ENCODE measurements around the gene MANBA. TPM values are rescaled to one million over a fixed set of nuclear protein-coding genes. Genes with fewer than 3 reads are reported as not detected.

MANBA gene
- total RNA-seq, 1 donor from 2014 or later, result 38.3 TPM

DNA sequence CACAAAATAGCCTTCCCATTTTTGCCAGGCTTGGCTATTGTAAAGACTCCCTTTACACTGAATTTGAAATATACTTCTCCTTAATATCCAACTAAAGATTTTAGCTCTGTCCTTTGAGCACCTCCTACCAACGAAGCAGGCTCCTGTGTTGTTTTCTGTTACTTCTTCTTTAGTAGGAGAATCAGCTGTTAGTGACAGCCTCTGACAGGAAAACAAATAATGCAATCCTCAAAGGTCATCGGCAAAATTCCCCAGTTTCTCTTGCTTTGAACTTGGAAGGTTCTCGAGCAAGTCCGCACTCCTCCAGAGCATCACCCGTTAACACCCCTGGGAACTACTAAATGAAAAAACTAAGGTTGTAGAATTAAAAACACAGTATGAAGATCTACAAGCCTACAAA, 66.9 kb downstream of the MANBA start:
- Histone ChIP-seq H3K9ac (ENCODE audit: low read length) (no peak overlapping the region), H3K4me3 (ENCODE audit: insufficient read depth, low read depth, low read length) (no peak overlapping the region), H3K27me3 (ENCODE audit: insufficient read depth, low read length) (no peaks in the 10 kb centered on the region), H4K20me1 (ENCODE audit: insufficient read depth, low read length) (no peaks in the 10 kb centered on the region), H3K9me3 (ENCODE audit: insufficient read depth, low read depth, low read length) (no peaks in the 10 kb centered on the region), H3K4me2 (ENCODE audit: low read length) (no peak overlapping the region), H2AFZ (ENCODE audit: low read depth, low read length) (no peak overlapping the region), H3K4me1 (ENCODE audit: insufficient read depth, low read length) (no peaks in the 10 kb centered on the region), H3K27ac (ENCODE audit: low read depth, low read length) (no peak overlapping the region), H3K36me3 (ENCODE audit: insufficient read depth, low read length) (no peaks in the 10 kb centered on the region), H3K79me2 (ENCODE audit: insufficient read depth, low read length) (no peaks in the 10 kb centered on the region)
- no peak for DNase-seq (ENCODE audit: low read depth)
- Mint-ChIP-seq H3K4me3 (ENCODE audit: unreplicated experiment) (no peak overlapping the region), H3K27me3 (ENCODE audit: low read depth, unreplicated experiment) (no peaks in the 10 kb centered on the region), H3K4me1 (ENCODE audit: low read depth, unreplicated experiment) (peaks cover 10% of the 10 kb centered on the region), H3K9me3 (ENCODE audit: unreplicated experiment) (no peaks in the 10 kb centered on the region), H3K27ac (ENCODE audit: unreplicated experiment) (no peak overlapping the region), H3K36me3 (ENCODE audit: low read depth, unreplicated experiment) (peaks cover 3% of the 10 kb centered on the region)
- TF ChIP-seq EZH2 (IDR thresholded peaks at IDR 0.05; ENCODE audit: insufficient read depth, low read length), result no peak
- no peak for FAIRE-seq

DNA sequence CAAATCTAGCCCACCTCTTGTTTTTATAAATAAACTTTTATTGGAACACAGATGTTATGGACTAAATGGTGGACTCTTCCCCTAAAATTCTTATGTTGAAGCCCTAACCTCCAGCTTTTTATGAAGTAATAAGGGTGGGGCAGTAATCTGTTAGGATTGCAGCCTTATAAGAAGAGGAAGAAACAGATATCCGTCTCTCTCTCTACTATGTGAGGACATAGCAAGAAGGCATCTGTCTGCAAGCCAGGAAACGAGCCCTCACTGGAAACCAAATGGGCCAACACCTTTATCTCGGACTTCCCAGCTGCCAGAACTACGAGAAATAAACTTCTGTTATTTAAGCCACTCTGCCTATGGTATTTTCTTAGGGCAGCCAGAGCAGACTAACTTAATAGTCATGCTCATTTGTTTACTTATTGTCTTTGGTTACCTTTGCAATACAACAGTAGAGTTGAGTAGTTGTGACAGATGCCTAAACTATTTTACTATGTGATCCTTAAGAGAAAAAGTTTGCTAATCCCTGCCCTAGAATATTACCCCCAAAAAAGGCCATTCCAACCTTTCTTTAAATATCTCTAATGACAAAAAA, 67.4 kb downstream of the MANBA start:
- no peak for TF ChIP-seq EZH2 (IDR thresholded peaks at IDR 0.05; ENCODE audit: insufficient read depth, low read length)
- TF ChIP-seq, protein P1, sequence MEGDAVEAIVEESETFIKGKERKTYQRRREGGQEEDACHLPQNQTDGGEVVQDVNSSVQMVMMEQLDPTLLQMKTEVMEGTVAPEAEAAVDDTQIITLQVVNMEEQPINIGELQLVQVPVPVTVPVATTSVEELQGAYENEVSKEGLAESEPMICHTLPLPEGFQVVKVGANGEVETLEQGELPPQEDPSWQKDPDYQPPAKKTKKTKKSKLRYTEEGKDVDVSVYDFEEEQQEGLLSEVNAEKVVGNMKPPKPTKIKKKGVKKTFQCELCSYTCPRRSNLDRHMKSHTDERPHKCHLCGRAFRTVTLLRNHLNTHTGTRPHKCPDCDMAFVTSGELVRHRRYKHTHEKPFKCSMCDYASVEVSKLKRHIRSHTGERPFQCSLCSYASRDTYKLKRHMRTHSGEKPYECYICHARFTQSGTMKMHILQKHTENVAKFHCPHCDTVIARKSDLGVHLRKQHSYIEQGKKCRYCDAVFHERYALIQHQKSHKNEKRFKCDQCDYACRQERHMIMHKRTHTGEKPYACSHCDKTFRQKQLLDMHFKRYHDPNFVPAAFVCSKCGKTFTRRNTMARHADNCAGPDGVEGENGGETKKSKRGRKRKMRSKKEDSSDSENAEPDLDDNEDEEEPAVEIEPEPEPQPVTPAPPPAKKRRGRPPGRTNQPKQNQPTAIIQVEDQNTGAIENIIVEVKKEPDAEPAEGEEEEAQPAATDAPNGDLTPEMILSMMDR (IDR thresholded peaks at IDR 0.05; ENCODE audit: insufficient read depth, low read depth, low read length), result no peak
- peaks cover 10% of the 10 kb centered on the region for H3K4me1 Mint-ChIP-seq (ENCODE audit: low read depth, unreplicated experiment)
- Histone ChIP-seq H3K9ac (ENCODE audit: low read length) (no peak overlapping the region), H3K79me2 (ENCODE audit: insufficient read depth, low read length) (no peaks in the 10 kb centered on the region), H2AFZ (ENCODE audit: low read depth, low read length) (no peak overlapping the region), H3K27ac (ENCODE audit: low read depth, low read length) (no peak overlapping the region), H3K36me3 (ENCODE audit: insufficient read depth, low read length) (no peaks in the 10 kb centered on the region), H3K4me3 (ENCODE audit: insufficient read depth, low read depth, low read length) (no peak overlapping the region), H3K4me2 (ENCODE audit: low read length) (no peak overlapping the region), H4K20me1 (ENCODE audit: insufficient read depth, low read length) (no peaks in the 10 kb centered on the region), H3K4me1 (ENCODE audit: insufficient read depth, low read length) (peaks cover under 1% of the 10 kb centered on the region), H3K9me3 (ENCODE audit: insufficient read depth, low read depth, low read length) (no peaks in the 10 kb centered on the region), H3K27me3 (ENCODE audit: insufficient read depth, low read length) (no peaks in the 10 kb centered on the region)
- FAIRE-seq (peak; percentile 43), DNase-seq (ENCODE audit: low read depth) (no peak)
- no peaks in the 10 kb centered on the region for H3K27me3 Mint-ChIP-seq (ENCODE audit: low read depth, unreplicated experiment)
- H3K4me3 Mint-ChIP-seq (ENCODE audit: unreplicated experiment), result no peak overlapping the region
- H3K27ac Mint-ChIP-seq (ENCODE audit: unreplicated experiment), result no peak overlapping the region
- peaks cover 3% of the 10 kb centered on the region for H3K36me3 Mint-ChIP-seq (ENCODE audit: low read depth, unreplicated experiment)
- H3K9me3 Mint-ChIP-seq (ENCODE audit: unreplicated experiment), result no peaks in the 10 kb centered on the region

DNA sequence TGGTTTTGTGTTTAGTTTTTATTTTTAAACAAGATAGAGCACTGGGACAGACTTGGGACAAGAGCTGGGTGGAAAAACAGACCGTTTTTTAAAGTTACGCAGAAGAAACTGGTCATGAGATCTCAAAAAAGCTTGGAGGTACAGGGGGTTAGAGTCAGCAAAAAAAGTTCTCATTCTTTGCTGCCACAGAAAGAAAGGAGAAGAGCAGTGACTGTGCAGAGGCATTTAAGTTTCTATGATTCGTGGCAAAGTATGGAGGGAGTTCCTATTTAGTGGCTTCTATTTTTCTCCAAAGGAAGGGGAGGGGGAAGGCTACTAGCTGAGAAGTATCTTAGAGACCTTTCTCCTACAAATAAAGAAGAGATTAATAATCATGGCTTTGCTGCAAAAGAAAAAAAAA, 68.3 kb downstream of the MANBA start:
- Histone ChIP-seq H3K27me3 (ENCODE audit: insufficient read depth, low read length) (no peaks in the 10 kb centered on the region), H2AFZ (ENCODE audit: low read depth, low read length) (no peak overlapping the region), H3K4me3 (ENCODE audit: insufficient read depth, low read depth, low read length) (no peak overlapping the region), H3K36me3 (ENCODE audit: insufficient read depth, low read length) (no peaks in the 10 kb centered on the region), H3K9ac (ENCODE audit: low read length) (no peak overlapping the region), H3K4me2 (ENCODE audit: low read length) (peak overlapping the region; percentile 17), H4K20me1 (ENCODE audit: insufficient read depth, low read length) (no peaks in the 10 kb centered on the region), H3K79me2 (ENCODE audit: insufficient read depth, low read length) (no peaks in the 10 kb centered on the region), H3K4me1 (ENCODE audit: insufficient read depth, low read length) (peaks cover 10% of the 10 kb centered on the region), H3K27ac (ENCODE audit: low read depth, low read length) (no peak overlapping the region), H3K9me3 (ENCODE audit: insufficient read depth, low read depth, low read length) (no peaks in the 10 kb centered on the region)
- H3K27me3 Mint-ChIP-seq (ENCODE audit: low read depth, unreplicated experiment), result no peaks in the 10 kb centered on the region
- FAIRE-seq (no peak), DNase-seq (ENCODE audit: low read depth) (no peak)
- no peak for TF ChIP-seq EZH2 (IDR thresholded peaks at IDR 0.05; ENCODE audit: insufficient read depth, low read length)
- TF ChIP-seq, protein P1 (IDR thresholded peaks at IDR 0.05; ENCODE audit: insufficient read depth, low read depth, low read length), result no peak
- H3K4me1 Mint-ChIP-seq (ENCODE audit: low read depth, unreplicated experiment), result peaks cover 10% of the 10 kb centered on the region
- H3K27ac Mint-ChIP-seq (ENCODE audit: unreplicated experiment), result peak overlapping the region; percentile 51
- no peak overlapping the region for H3K4me3 Mint-ChIP-seq (ENCODE audit: unreplicated experiment)
- peaks cover 3% of the 10 kb centered on the region for H3K36me3 Mint-ChIP-seq (ENCODE audit: low read depth, unreplicated experiment)
- H3K9me3 Mint-ChIP-seq (ENCODE audit: unreplicated experiment), result no peaks in the 10 kb centered on the region

All from astrocyte (in vitro differentiated cells and primary cell).